ENCODE results near the gene NR1H4. TPM values are rescaled to one million over a fixed set of nuclear protein-coding genes. Genes with fewer than 3 reads are reported as not detected.
"Not testable (repeated sequence)": the region's sequence is repeated elsewhere in the genome, so short reads cannot be mapped to it uniquely, and the experiment has no call there.

The NR1H4 gene
- polyA plus RNA-seq, 1 experiment = not detected

DNA sequence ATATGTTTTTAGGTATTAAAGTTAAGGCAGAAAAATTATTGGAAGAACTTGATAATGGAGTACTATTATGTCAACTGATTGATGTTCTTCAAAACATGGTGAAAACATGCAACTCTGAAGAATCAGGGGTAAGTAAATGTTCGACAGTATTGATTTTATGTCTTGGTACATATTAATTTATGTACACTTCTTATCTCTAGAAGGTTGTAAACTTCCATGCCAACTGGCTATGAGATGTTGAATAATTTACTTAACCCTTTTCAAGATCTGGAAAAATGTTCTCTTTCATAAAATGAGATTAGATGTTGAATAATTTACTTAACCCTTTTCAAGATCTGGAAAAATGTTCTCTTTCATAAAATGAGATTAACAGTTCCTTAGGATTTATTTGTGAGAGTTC is 128.0 kb downstream of the NR1H4 start:
- POLR2A ChIA-PET = no interaction called here
- no peak for TF ChIP-seq CTCF (IDR thresholded peaks at IDR 0.05; ENCODE audit: low read depth, low read length)
- Histone ChIP-seq H3K27ac (ENCODE audit: low read depth, low read length) (no peak overlapping the region), H3K9me3 (ENCODE audit: control insufficient read depth, insufficient read depth, low read length) (no peaks in the 10 kb centered on the region), H3K4me3 (ENCODE audit: low read depth, low read length) (no peak overlapping the region), H3K27me3 (ENCODE audit: control insufficient read depth, insufficient read depth, low read length) (no peaks in the 10 kb centered on the region)
- no peak for DNase-seq (ENCODE audit: low read depth, low spot score)
- CTCF ChIA-PET = no interaction called here

DNA sequence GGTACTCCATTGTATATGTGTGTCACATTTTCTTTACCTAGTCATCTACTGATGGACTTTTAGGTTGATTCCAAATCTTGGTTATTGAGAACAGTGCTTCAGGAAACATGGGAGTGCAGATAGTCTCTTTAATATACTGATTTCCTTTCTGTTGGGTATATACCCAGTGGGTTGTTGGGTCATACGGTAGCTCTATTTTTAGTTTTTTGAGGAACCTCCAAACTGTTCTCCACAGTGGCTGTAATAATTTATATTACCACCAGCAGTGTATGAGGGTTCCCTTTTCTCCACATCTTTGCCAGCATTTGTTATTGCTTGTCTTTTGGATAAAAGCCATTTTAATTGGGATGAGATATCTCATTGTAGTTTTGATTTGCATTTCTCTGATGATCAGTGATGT is 129.3 kb downstream of the NR1H4 start:
- POLR2A ChIA-PET; H3K27me3 ChIP-seq (ENCODE audit: control insufficient read depth, insufficient read depth, low read length); H3K4me3 ChIP-seq (ENCODE audit: low read depth, low read length); H3K9me3 ChIP-seq (ENCODE audit: control insufficient read depth, insufficient read depth, low read length); H3K27ac ChIP-seq (ENCODE audit: low read depth, low read length); DNase-seq (ENCODE audit: low read depth, low spot score); CTCF ChIA-PET: not testable (repeated sequence)

DNA sequence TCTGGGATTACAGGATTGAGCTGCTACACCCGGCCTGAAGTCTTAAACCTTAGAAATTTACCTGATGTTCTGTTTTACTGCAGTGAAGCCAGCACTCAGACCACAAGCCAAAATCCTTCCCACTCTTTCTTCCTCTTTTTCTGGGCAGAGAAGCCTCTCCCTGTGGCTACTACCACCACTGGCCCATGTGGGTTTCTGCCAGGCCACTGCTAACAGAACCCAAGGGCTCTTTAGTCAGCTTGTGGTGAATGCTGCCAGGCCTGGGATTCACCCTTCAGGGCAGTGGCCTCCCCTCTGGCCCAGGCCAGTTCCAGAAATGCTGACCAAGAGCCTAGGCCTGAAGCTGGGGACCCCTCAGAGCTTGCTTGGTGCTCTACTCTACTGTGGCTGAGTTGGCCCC is 135.1 kb downstream of the NR1H4 start:
- no peak for TF ChIP-seq CTCF (IDR thresholded peaks at IDR 0.05; ENCODE audit: low read depth, low read length)
- H3K9me3 ChIP-seq (ENCODE audit: control insufficient read depth, insufficient read depth, low read length) = no peaks in the 10 kb centered on the region
- no peak overlapping the region for H3K27ac ChIP-seq (ENCODE audit: low read depth, low read length)
- POLR2A ChIA-PET = no interaction called here
- CTCF ChIA-PET = no interaction called here
- no peak overlapping the region for H3K4me3 ChIP-seq (ENCODE audit: low read depth, low read length)
- no peaks in the 10 kb centered on the region for H3K27me3 ChIP-seq (ENCODE audit: control insufficient read depth, insufficient read depth, low read length)
- no peak for DNase-seq (ENCODE audit: low read depth, low spot score)

DNA sequence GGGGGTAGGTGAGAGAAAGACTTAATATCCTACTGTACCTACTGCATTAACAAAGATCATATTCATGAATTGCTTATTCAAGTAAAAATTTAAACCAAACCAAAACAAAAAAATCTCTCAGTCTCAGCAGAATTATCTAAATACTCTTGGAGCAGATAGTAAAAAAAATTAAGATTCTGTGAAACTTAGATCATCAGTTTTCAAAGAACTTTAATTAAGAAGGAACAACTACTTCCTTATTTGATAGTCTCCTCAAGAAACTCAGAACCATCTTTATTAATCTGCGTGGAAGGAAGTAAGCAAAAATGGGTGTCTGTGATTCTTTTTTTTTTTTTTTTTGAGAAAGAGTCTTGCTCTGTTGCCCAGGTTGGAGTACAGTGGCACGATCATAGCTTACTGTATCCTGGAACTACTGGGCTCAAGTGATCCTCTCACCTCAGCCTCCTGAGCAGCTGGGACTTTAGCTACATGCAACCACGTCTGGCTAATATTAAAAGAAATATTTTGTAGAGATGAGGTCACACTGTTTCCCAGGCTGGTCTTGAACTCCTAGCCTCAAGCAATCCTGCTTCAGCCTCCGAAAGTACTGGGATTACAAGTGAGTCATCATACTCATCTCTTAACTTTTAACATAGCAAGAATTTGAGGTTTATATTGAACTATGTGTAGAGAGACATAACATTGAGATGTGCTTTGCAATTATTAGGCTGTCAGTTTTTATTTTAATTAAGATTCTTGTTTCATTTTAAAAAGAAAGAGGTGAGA is 137.2 kb downstream of the NR1H4 start:
- ChIA-PET POLR2A (no interaction called here), CTCF (no interaction called here)
- no peak for DNase-seq (ENCODE audit: low read depth, low spot score)

DNA sequence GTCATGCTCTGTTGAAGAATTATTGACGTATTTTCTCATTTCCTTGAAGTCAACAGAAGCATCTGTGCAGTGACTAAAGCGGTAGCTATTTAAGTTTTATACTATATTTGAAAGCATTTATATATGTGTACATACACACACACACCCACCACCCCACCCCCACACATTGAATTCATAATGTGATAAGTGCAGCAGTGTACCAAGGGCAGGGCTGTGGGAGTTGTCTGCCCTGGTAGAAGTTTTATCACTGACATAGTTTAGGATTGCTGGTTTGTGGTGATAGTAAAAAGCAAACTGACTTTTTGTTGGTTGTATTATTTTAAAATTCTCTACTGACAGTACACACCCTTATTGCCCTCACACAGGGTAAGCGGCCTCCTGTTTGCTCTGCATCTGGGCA is 138.9 kb downstream of the NR1H4 start:
- no peak overlapping the region for H3K4me3 ChIP-seq (ENCODE audit: low read depth, low read length)
- no peaks in the 10 kb centered on the region for H3K27me3 ChIP-seq (ENCODE audit: control insufficient read depth, insufficient read depth, low read length)
- ChIA-PET CTCF (no interaction called here), POLR2A (no interaction called here)
- TF ChIP-seq CTCF (IDR thresholded peaks at IDR 0.05; ENCODE audit: low read depth, low read length) = no peak
- no peaks in the 10 kb centered on the region for H3K9me3 ChIP-seq (ENCODE audit: control insufficient read depth, insufficient read depth, low read length)
- no peak for DNase-seq (ENCODE audit: low read depth, low spot score)
- no peak overlapping the region for H3K27ac ChIP-seq (ENCODE audit: low read depth, low read length)

More for the DNA sequence above, 137.2 kb downstream of the NR1H4 start:
- no peak for TF ChIP-seq CTCF (IDR thresholded peaks at IDR 0.05; ENCODE audit: low read depth, low read length)
- no peak overlapping the region for H3K4me3 ChIP-seq (ENCODE audit: low read depth, low read length)
- no peaks in the 10 kb centered on the region for H3K9me3 ChIP-seq (ENCODE audit: control insufficient read depth, insufficient read depth, low read length)
- no peak overlapping the region for H3K27ac ChIP-seq (ENCODE audit: low read depth, low read length)
- no peaks in the 10 kb centered on the region for H3K27me3 ChIP-seq (ENCODE audit: control insufficient read depth, insufficient read depth, low read length)

Small RNA genes lying within 50 kb of the gene (small RNA-seq; reads per million reads assigned to genes)
- not detected for gene AC010200.2 (ENCODE audit: insufficient read length, low read depth)

Other genes starting within 250 kb of the NR1H4 start
- gene DEPDC4, start 206.8 kb upstream of the NR1H4 start, polyA plus RNA-seq (2011; rRNA removed) = 0.76 and 1.3 TPM in 2 replicates
- 35.4 and 50.3 TPM in 2 replicates for gene SCYL2, start 206.7 kb upstream of the NR1H4 start, polyA plus RNA-seq (2011; rRNA removed)
- gene SLC17A8, start 116.8 kb upstream of the NR1H4 start, polyA plus RNA-seq (2011; rRNA removed) = not detected in 2 replicates
- gene GAS2L3, start 99.8 kb downstream of the NR1H4 start, polyA plus RNA-seq (2011; rRNA removed) = 5.6 and 9.1 TPM in 2 replicates

Measured in AG04450 (cell line).